Vagina (tissue), 2 donors: ENCODE data around the gene UGP2. TPM values are rescaled to one million over a fixed set of nuclear protein-coding genes. Genes with fewer than 3 reads are reported as not detected.

ENCODE experiments used
- DNase-seq, 2 donors: peaks; one replicate each; pipeline ENCODE4 v3.0.0-alpha.2; 2017; ENCODE audit errors: extremely low spot score in 2 of 2
- H3K27ac ChIP-seq: fragments of 200-600 bp; sonication (generic); one replicate; pipeline ENCODE4 v1.5.1; 2019
- H3K27me3 ChIP-seq: fragments of 200-600 bp; sonication (generic); one replicate; pipeline ENCODE4 v1.5.1; 2019
- H3K36me3 ChIP-seq, 2 donors: fragments of 200-600 bp; sonication (generic); one replicate each; pipeline ENCODE4 v1.5.1; 2017 to 2019
- H3K4me1 ChIP-seq: fragments of 200-600 bp; sonication (generic); one replicate; pipeline ENCODE4 v1.5.1; 2019
- H3K4me3 ChIP-seq, 2 donors: fragments of 200-600 bp; sonication (generic); 1 replicate in 1 of 2; 2 replicates in 1 of 2; pipeline ENCODE4 v1.5.1; 2016 to 2019
- H3K9me3 ChIP-seq: fragments of 200-600 bp; sonication (generic); one replicate; pipeline ENCODE4 v1.5.1; 2019
- POLR2A ChIP-seq, 2 donors: fragments of 450-650 bp; IDR thresholded peaks; one replicate each; pipeline ENCODE4 v1.6.1; 2017; ENCODE audit warnings: antibody characterized with exemption in 2 of 2, mild to moderate bottlenecking in 2 of 2, moderate library complexity in 2 of 2
- POLR2AphosphoS5 ChIP-seq, 2 donors: sonication (generic); formaldehyde crosslinking; IDR thresholded peaks; one replicate each; pipeline ENCODE4 v1.9.0; 2017; ENCODE audit warnings: antibody characterized with exemption in 2 of 2, mild to moderate bottlenecking in 2 of 2, low read depth in 1 of 2; ENCODE audit not compliant: insufficient read depth in 1 of 2
- intact Hi-C: fragments of 100-400 bp; cut with DNase I; formaldehyde crosslinking; loops from one replicate; pipeline ENCODE4 v1.15.1; 2023
- total RNA-seq: library from RNA; depleted of rRNA; stranded (reverse); fragments of >200 nt; gene quantifications from one replicate; pipeline ENCODE4 v1.2.3, GENCODE V29; 2016
- TF ChIP-seq, protein P1 (sequence below), 3 experiments: fragments of 450-650 bp in 2 of 3; fragments of 200-600 bp in 1 of 3; sonication (generic) in 1 of 3; IDR thresholded peaks; one replicate each; pipeline ENCODE4 v1.5.1; 2017 to 2019; ENCODE audit warnings: antibody characterized with exemption in 3 of 3, mild to moderate bottlenecking in 2 of 3, moderate library complexity in 2 of 3

UGP2 gene
- total RNA-seq, 1 donor from 2014 or later: 78.6 TPM

DNA sequence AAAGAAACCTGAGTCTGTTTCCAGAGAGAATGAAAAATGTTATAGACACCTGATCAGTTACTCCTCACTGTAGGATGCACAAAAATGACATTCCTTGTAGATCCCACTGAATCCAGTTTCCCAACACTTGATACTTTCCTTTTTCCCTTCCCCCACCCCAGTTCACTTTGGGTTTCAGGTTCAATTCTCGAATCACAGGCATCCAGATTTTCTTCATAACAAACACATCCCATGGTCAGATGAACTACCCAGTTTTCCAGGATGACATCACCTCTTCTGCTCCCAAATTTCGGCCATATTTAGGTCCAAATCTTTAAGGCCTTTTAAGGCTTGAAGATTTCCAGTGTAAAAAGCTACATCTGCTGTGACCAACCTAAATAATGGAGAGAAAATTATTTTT lies 51.5 kb downstream of the UGP2 start:
- intact Hi-C loops: no loop called here
- Histone ChIP-seq H3K27ac (no peak overlapping the region), H3K4me3 (no peak overlapping the region), H3K36me3 (peaks cover 0 to 63% of the 10 kb centered on the region in 2 donors), H3K4me1 (no peaks in the 10 kb centered on the region), H3K27me3 (no peaks in the 10 kb centered on the region), H3K9me3 (no peaks in the 10 kb centered on the region)
- TF ChIP-seq POLR2AphosphoS5 (IDR thresholded peaks at IDR 0.05; ENCODE audit: insufficient read depth in 1 of 2, low read depth in 1 of 2): no peak
- no peak for TF ChIP-seq POLR2A (IDR thresholded peaks at IDR 0.05)
- TF ChIP-seq, protein P1, sequence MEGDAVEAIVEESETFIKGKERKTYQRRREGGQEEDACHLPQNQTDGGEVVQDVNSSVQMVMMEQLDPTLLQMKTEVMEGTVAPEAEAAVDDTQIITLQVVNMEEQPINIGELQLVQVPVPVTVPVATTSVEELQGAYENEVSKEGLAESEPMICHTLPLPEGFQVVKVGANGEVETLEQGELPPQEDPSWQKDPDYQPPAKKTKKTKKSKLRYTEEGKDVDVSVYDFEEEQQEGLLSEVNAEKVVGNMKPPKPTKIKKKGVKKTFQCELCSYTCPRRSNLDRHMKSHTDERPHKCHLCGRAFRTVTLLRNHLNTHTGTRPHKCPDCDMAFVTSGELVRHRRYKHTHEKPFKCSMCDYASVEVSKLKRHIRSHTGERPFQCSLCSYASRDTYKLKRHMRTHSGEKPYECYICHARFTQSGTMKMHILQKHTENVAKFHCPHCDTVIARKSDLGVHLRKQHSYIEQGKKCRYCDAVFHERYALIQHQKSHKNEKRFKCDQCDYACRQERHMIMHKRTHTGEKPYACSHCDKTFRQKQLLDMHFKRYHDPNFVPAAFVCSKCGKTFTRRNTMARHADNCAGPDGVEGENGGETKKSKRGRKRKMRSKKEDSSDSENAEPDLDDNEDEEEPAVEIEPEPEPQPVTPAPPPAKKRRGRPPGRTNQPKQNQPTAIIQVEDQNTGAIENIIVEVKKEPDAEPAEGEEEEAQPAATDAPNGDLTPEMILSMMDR (IDR thresholded peaks at IDR 0.05): no peak
- DNase-seq: no peak

GRCh38 chr2:63894167-63894566 lies 52.5 kb downstream of the UGP2 start:
- no peak for TF ChIP-seq POLR2A (IDR thresholded peaks at IDR 0.05)
- TF ChIP-seq, protein P1 (IDR thresholded peaks at IDR 0.05): no peak
- no peak for TF ChIP-seq POLR2AphosphoS5 (IDR thresholded peaks at IDR 0.05; ENCODE audit: insufficient read depth in 1 of 2, low read depth in 1 of 2)
- Histone ChIP-seq H3K27me3 (no peaks in the 10 kb centered on the region), H3K4me1 (no peaks in the 10 kb centered on the region), H3K27ac (no peak overlapping the region), H3K9me3 (no peaks in the 10 kb centered on the region), H3K4me3 (no peak overlapping the region), H3K36me3 (peaks cover 0 to 69% of the 10 kb centered on the region in 2 donors)
- intact Hi-C loops: no loop called here
- DNase-seq: no peak

DNA sequence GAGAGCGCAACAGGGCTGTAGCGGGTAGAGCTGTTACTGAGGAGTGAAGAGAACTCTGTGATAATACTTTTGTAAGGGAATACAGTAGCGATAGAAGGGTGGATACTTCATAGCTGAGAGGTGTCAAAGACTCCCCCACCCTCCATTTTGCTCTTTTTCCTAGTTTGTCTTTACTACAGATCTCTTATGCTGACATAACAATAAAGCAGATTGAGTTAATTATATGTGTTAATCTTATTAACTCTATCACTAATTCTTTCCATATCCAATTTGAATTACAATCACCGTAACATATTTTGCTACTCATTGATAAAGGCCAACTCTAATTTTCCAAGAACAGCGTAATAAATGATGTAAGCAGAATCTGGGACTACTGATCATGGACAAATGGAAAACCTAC lies 57.1 kb downstream of the UGP2 start:
- Histone ChIP-seq H3K36me3 (peaks cover 0 to 62% of the 10 kb centered on the region in 2 donors), H3K4me3 (no peak overlapping the region), H3K9me3 (no peaks in the 10 kb centered on the region), H3K4me1 (no peaks in the 10 kb centered on the region), H3K27ac (no peak overlapping the region), H3K27me3 (no peaks in the 10 kb centered on the region)
- intact Hi-C loops: no loop called here
- TF ChIP-seq, protein P1 (IDR thresholded peaks at IDR 0.05): no peak
- no peak for TF ChIP-seq POLR2A (IDR thresholded peaks at IDR 0.05)
- no peak for TF ChIP-seq POLR2AphosphoS5 (IDR thresholded peaks at IDR 0.05; ENCODE audit: insufficient read depth in 1 of 2, low read depth in 1 of 2)
- no peak for DNase-seq

DNA sequence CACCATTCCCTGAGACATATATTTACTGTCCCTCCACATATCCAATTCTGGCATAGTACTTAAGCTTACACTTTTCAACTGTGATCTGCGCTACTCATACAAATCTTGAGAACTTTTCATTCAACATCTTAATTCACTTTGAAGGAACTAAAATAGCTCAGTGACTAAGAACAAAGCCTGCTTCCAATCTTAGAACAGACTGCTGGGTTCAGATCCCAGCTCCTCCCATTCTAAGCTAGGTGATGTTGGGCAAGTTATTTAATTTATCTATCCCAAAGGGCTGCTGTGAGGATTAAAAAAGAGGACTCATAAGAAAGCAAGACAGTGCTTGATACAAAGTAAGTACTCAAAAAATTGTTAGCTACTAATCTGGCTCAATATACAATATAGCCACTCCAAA lies 57.9 kb downstream of the UGP2 start:
- DNase-seq: no peak
- Histone ChIP-seq H3K27ac (no peak overlapping the region), H3K36me3 (peaks cover 0 to 54% of the 10 kb centered on the region in 2 donors), H3K4me1 (no peaks in the 10 kb centered on the region), H3K4me3 (no peak overlapping the region), H3K9me3 (no peaks in the 10 kb centered on the region), H3K27me3 (no peaks in the 10 kb centered on the region)
- intact Hi-C loops: no loop called here
- TF ChIP-seq POLR2A (IDR thresholded peaks at IDR 0.05) (no peak), POLR2AphosphoS5 (IDR thresholded peaks at IDR 0.05; ENCODE audit: insufficient read depth in 1 of 2, low read depth in 1 of 2) (no peak)
- TF ChIP-seq, protein P1 (IDR thresholded peaks at IDR 0.05): no peak

- TF ChIP-seq POLR2AphosphoS5 (IDR thresholded peaks at IDR 0.05; ENCODE audit: insufficient read depth in 1 of 2, low read depth in 1 of 2) (no peak), POLR2A (IDR thresholded peaks at IDR 0.05) (no peak)
- TF ChIP-seq, protein P1 (IDR thresholded peaks at IDR 0.05): no peak
- no peak overlapping the region for H3K4me3 ChIP-seq
- no peaks in the 10 kb centered on the region for H3K4me1 ChIP-seq
- intact Hi-C loops: no loop called here
- no peak overlapping the region for H3K27ac ChIP-seq
- H3K36me3 ChIP-seq: peaks cover 0 to 43% of the 10 kb centered on the region in 2 donors
- DNase-seq: no peak
- no peaks in the 10 kb centered on the region for H3K27me3 ChIP-seq
- H3K9me3 ChIP-seq: no peaks in the 10 kb centered on the region
These were observed 60.5 kb downstream of the UGP2 start for GRCh38 chr2:63902149-63902548.
